HG02970 (cell line): Measurements from ENCODE around the gene ZNF644.

Experiments used
- ATAC-seq: cut with Tn5 transposase; IDR thresholded peaks from one replicate; pipeline ENCODE4 v1.9.1; 2021; ENCODE audit warnings: mild to moderate bottlenecking, moderate library complexity, moderate number of reproducible peaks; ENCODE audit not compliant: unreplicated experiment, low FRiP score

Gene ZNF644

DNA sequence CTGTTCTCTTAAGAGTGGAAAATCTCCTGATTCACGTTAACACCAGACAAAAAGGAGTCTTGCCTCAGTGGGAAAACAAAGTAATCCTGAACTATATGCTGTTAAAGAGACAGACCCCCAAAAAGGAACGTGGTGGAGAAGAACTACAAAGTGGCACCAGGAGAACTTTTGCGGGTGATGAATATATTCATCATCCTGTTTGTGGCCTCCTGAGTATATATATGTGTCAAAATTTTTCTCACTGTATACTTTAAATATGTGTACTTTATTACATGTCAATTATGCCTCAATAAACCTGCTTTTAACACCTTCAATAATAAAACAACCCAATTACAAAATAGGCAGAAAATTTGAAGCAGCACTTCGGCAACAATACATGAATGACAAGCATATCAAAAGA, 31.1 kb downstream of the ZNF644 start:
- no peak for ATAC-seq

DNA sequence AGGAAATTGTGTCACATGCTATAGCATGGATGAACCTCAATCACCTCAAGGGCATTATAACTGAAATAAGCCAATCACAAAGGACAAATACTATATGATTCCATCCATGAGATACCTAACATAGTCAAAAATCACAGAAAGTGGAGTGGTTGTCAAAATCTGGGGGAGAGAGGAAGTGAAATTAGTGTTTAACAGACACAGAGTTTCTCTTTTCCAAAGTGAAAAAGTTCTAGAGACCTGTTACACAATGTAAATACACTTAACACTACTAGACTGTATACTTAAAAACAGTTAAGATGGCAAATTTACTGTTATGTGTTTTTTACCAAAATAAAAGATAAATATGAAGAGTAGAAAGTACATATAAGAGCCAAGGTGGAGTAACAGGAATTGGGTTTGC, 31.8 kb downstream of the ZNF644 start:
- ATAC-seq: no peak

DNA sequence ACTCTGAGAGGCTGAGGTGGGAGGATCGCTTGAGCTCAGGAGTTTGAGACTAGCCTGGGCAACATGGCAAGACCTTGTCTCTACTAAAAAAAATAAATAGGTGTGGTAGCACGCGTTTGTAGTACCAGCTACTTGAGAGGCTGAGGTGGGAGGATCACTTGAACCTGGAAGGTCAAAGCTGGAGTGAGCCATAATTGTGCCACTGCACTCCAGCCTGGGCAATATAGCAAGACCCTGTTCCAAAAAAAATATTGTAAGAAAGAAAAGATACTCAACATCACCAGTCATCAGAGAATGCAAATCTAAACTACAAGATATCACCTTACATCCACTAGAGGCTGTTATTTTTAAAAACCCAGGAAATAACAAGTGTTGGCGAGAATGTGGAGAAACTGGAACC, 32.5 kb downstream of the ZNF644 start:
- no peak for ATAC-seq

DNA sequence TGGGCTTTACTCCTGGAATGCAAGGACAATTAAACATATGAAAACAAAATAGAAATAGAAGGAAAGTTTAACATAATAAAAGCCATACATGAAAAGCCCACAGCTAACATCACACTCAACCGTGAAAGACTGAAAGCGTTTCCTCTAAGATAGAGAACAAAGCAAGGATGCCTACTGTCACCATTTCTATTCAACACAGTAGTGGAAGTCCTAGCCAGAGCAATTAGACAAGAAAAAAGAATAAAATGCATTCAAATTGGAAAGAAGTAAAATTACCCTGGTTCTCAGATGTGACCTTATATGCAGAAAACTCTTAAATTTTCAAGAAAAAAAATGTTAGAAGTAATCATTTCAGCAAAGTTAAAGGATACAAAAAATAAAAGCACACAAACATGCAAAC, 34.0 kb downstream of the ZNF644 start:
- no peak for ATAC-seq

DNA sequence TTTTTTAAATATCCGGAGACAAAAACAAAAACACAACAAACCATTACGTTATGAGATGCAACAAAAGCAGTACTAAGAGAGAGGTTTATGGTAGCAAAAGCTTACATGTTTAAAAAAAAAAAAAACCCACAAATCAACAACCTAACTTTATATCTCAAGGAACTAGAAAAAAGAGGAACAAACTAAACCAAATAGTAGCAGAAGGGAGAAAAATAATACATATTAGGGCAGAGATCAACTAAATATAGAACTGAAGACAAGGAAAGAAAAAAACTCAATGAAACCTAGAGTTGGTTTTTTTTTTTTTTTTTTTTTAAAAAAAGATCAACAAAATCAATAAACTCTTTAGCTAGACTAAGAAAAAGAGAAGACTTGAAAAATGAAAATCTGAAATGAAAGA, 34.9 kb downstream of the ZNF644 start:
- no peak for ATAC-seq

DNA sequence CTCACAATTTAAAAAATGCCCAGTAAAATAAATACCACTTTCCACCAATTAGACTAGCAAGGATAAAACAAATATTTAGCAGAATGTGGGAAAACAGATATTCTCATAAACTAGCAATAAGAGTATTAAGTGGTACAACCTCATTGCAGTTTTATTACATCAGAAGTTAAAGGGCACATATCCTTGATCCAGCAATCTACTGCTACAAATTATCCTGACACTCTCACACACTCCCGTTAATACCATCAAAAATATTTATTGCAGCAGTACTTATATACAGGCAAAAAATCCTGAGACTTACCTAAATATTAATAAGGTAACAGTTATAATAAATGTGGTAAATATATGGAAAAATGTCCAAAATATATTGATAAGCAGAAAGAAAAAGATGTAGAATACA, 44.3 kb downstream of the ZNF644 start:
- ATAC-seq: no peak

DNA sequence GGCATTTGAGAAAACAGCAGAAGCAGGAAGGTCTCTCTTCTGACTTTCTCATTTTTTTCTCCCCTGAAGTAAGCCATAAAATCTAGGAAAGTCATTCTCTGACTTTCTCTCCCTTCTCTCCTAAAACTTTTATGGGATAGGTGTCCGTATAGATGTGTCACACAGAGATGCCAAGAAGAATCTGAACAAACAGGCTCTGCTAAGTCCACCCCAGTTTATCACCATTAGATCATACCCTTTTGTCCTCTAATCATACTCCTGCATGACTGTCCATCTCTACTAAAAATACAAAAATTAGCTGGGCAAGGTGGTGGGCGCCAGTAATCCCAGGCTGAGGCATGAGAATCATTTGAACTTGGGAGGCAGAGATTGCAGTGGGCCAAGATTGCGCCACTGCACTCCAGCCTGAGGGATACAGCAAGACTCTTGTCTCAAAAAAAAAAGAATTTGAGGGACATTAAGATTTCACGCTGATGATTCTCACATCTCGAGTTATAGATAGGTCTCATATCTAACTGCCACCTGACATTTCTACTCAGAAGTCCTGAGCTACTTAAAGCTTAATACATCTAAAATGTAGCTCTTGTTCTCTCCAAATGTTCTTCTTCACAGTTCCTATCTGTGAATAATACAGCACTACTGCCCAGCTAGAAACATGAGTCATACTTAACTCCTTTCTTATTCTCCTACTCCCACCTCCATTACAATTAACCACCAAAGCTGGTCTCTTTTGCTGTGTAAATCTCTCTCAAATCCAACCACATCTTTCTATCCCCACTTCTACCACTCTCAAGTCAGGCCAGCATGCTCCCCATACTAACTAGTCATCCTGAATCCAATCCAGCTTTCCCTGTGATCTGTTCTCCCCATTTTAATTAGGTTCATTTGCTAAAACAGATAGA, 47.7 kb downstream of the ZNF644 start:
- no peak for ATAC-seq

DNA sequence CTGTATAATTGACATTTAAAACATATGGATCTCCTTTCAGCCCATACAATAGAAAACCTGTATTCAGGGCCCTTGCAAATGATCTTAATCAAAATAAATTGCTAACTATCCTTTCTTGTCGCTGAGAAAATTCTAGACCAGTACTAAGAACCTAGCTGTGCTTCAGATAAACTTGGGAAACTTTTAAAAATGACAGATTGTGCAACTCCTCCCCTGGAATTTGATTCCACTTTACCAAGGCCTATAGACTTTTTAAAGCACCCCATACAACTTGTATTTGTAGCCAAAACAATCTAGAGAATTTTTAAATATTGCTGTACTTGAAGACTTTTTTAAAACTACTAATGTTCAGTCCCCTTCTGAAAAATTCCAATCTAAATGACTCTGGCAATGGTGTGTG, 51.6 kb downstream of the ZNF644 start:
- ATAC-seq: no peak

DNA sequence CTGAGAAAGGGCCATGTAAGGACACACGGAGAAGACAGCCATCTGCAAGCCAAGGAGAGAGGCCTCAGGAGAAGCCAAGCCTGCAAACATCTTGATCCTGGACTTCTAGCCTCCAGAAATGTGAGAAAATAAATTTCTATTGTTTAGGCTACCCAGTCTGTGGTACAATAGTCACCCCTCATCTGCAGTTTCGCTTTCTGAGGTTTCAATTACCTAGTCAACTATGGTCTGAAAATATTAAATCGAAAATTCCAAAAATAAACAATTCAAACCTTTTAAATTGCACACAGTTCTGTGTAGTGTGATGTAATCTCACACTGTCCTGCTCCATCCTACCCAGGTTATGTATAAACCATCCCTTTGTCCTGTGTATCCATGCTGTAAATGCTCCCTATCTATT, 52.6 kb downstream of the ZNF644 start:
- no peak for ATAC-seq

DNA sequence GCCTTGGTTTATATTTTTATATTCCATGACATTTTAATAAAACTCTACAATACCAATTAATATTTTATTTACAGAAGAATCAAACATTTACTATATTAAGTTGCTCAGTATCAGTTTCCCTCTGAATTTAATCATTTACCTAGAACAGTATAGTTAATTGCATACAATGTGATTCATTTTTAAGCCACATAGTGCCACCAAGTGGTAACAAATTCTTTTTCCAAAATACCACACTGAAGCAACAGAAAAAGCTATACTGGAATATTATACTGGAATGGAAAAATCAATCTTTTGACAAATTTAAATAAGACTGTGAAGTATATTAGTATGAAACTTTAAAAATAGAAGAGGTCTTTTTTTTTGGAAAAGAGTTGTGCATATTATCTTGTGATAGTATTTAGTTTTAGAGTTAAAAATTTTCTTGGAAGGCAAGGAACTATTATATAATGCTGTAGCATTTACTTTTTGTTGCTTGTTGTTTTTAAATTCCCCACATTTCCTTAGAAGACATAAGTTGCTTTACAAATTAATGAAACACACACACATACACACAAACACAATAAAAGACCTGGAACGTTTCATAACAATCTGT, 57.3 kb downstream of the ZNF644 start:
- ATAC-seq: no peak

DNA sequence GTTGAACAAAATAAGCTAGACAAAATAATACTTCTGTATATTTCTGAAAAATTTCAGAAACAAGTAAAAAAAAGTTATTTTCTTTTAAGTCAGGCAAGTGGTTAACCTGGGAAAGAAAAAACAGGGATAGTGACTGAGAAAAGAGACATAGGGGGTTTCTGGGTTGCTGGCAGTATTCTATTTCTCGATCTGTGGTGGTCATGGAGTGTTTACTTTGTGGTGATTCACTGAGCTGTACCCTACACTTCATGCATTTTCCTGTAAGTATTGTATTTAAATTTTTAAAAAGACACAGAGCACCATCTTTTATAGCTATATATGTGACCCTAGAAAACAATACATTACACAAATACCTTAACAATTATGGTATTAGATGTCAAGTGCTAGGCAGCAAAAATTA, 58.2 kb downstream of the ZNF644 start:
- ATAC-seq: no peak

DNA sequence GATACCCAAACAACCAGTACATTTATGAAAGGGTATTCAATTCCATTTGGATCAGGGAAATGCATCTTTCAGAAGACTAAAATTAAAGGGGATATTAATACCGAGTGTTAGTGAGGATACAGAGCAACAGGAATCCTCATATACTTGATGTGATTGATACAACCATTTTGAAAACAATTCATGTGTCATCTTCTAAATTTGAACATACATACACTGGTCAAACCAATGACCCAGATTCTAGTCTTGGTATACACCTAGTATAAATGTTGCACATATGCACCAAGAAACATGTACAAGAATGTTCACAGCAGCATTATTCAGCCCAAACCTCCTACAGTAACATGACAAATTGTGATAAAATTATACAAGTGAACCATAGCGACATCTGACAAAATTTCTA, 58.6 kb downstream of the ZNF644 start:
- no peak for ATAC-seq

DNA sequence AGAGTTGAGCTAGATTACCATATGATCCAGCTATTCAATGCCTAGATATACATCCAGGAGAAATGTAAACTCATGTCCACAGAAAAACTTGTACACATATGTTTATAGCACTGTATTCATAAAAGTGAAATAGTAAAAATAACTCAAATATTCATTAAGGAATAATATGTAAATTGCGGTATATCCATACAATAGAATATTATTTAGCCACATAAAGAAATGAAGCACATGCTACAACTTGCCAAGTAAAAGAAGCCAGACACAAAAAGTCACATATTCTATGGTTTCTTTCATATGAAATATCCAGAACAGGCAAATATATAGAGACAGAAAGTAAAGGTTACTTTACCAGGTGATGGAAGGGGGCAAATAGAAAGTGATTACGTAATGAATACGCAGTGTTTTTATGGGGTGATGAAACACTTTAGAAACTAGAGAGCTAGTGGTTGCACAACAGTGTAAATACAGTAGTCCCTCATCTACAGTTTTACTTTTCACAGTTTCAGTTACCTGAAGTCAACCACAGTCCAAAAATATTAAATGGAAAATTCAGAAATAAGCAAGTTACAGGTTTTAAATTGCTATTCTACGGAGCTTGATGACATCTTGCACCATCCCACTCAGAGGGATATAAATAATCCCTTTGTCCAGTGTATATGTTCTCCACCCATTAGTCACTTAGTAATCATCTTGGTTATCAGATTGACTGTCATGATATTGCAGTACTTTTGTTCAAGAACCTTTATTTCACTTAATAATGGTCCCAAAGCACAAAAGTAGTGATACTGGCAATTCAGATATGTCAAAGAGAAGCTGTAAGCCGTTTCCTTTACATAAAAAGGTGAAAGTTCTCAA, 62.3 kb downstream of the ZNF644 start:
- no peak for ATAC-seq

DNA sequence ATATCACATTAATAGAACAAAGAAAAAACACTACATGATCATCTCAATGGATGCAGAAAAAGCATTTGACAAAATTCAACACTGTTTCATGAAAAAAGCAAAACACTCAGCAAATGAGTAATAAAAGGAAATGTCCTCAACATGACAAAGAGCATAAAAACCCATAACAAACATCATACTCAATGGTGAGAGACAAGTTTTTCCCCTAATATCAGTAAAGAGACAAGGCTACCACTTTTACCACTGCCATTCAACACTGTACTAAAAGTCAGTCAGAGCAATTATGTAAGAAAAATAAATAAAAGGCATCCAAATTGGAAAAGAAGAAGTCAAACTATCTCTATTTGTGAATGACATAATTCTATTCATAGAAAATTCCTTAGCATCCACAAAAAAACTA, 64.3 kb downstream of the ZNF644 start:
- ATAC-seq: no peak

DNA sequence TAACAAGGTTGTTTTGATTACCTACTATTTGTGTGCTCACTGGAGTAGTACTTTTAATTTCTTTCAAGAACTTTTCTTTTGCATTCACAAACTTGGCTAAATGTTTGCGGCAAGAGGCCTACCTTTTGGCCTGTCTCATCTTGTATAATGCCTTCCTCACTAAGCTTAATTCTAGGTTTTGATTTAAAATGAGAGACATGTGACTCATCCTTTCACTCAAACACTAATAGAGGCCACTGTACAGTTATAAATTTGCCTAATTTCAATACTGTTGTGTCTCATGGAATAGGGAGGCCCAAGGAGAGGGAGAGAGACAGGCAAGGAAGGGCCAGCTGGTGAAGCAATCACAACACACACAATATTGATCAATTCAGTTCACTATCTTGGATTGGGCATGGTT, 66.1 kb downstream of the ZNF644 start:
- ATAC-seq: no peak

DNA sequence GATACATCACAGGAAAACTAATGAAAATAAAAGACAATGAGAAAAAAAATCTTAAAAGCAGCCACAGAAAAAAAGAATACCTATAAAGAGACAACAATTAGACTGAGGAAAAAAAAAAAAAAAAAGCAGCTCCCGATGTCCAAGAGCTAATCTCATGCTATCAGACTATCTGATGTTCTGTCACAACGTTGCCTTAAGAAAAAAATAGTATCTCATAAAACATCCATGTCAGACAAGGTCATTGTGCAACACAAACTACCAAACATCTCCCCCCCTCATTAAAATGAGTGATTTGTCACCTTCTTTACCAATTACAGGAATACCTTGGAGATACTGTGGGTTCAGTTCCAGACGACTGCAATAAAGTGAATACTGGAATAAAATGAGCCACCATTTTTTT, 68.9 kb downstream of the ZNF644 start:
- ATAC-seq: no peak

DNA sequence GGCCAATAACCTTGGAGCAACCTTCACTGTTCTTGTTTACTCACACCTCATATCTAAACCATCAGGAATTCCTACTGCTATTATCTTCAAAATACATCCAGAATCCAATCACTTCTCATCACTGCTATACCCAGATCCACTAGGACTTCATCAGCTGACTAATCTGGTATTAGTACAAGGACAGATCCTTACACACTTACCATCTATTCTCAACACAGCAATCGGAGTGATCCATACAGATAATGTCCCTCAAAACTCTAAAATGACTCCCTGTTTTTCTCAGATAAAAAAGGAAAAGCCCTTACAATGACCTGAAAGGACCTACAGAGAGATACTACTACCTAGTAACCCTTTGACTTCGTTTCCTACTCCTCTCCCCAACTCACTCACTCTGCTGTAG, 70.8 kb downstream of the ZNF644 start:
- no peak for ATAC-seq

DNA sequence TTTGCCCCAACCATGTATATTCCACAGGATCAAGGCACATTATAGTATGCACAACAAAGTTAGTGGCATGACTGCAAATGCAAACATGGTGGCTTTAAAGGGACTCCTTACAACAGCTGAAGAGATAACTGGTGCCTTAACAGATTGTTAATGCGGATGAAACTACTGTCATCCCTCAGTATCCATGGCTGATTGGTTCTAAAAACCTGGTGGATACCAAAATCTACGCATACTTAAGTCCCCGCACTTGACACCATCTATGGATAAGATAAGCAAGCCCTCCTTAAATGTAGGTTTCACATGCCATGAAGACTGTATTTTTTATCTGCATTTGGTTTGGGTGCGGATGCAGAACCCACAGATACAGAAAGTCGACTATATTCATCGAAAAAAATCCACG, 73.5 kb downstream of the ZNF644 start:
- no peak for ATAC-seq

DNA sequence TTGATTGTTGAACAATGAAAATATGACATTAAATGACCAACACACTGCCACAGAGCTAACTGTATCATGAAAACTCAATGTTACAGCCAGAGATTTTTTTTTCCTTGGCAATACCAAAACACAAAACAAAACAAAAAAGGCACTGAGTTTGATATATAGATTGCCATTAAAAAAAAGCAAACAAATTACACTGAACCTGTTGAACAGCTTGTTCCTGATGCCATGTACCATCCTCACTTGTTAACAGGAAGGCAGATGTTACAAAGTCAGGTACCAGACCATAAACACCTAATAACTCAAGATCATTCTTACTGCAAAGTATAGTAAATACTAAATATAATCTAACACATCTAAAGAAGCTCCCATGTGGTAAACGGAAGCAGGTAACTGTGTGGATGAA, 75.2 kb downstream of the ZNF644 start:
- no peak for ATAC-seq

DNA sequence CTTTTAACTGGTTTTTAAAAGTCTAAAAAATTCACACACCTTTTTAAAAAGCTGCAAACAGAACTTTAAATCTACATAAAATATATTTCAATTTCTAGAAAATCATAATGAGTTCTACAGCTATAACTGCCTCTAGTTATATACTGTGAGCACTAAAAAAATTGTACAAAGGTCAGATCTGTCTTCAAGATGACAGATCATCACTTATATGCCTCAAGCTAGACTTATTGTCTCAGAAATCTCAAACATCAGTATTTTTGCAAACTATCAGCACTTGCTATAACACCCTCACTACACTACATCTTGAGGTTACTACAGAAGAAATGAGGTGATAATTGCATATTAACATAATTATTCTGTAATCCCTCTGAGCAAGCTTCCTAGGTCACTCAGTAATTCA, 76.5 kb downstream of the ZNF644 start:
- no peak for ATAC-seq

DNA sequence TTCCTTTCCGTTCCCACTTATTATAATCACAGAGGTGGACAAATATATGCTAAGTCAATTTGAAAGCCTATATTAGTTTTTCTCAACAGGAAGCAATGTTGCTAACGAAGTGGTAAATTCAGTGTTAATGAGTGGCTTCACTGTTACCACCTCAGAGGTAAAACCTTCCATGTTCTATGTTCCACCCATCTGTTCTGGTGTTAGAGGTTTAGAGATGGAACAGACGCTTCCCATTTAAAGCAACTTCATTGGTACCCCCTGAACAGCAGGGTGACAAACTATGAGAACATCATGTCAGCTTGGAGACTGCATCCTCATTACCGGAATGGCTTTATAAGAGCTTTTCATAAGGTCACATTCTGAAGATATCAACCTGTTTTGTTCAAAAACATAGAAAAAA, 77.9 kb downstream of the ZNF644 start:
- ATAC-seq: no peak
